Measurements from ENCODE around the gene OTOG. TPM values are rescaled to one million over a fixed set of nuclear protein-coding genes. Genes with fewer than 3 reads are reported as not detected.

OTOG gene, protein sequence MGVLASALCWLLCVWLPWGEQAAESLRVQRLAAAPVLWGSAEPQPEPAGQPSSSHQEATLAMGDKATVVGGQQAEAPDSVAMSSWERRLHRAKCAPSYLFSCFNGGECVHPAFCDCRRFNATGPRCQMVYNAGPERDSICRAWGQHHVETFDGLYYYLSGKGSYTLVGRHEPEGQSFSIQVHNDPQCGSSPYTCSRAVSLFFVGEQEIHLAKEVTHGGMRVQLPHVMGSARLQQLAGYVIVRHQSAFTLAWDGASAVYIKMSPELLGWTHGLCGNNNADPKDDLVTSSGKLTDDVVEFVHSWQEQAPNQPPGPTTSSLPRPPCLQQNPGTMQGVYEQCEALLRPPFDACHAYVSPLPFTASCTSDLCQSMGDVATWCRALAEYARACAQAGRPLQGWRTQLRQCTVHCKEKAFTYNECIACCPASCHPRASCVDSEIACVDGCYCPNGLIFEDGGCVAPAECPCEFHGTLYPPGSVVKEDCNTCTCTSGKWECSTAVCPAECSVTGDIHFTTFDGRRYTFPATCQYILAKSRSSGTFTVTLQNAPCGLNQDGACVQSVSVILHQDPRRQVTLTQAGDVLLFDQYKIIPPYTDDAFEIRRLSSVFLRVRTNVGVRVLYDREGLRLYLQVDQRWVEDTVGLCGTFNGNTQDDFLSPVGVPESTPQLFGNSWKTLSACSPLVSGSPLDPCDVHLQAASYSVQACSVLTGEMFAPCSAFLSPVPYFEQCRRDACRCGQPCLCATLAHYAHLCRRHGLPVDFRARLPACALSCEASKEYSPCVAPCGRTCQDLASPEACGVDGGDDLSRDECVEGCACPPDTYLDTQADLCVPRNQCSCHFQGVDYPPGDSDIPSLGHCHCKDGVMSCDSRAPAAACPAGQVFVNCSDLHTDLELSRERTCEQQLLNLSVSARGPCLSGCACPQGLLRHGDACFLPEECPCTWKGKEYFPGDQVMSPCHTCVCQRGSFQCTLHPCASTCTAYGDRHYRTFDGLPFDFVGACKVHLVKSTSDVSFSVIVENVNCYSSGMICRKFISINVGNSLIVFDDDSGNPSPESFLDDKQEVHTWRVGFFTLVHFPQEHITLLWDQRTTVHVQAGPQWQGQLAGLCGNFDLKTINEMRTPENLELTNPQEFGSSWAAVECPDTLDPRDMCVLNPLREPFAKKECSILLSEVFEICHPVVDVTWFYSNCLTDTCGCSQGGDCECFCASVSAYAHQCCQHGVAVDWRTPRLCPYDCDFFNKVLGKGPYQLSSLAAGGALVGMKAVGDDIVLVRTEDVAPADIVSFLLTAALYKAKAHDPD (N-terminal part only)
- not detected in 2 replicates for total RNA-seq (ENCODE audit: low replicate concordance)

DNA sequence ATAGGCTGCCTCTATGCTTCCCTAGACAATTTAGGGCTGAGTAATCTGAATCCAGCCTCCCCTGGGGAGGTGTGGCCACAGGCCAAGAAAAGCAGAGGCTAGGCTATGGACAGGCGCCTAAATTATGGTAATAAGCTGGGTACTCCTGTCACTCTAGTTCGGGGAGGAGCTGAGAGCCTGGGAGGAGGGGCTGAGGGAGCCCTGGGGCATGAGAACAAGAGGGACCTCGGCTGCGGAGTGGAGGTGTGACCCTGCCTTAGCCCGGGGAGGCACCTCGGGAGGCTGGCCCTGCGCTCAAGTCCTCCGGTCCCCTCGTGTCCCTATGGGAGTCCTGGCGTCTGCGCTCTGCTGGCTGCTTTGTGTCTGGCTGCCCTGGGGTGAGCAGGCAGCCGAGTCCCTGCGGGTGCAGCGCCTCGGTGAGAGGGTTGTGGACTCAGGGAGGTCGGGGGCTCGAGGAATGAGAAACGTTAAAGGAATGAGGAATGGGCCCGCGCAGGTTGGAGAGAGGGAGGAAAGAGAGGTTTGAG is at the start of gene OTOG:
OTOG (plus strand) TSS at position 209 of the 527 bp plus-strand sequence; CDS start at position 323, 114 bp downstream.
- no peak for DNase-seq (ENCODE audit: low read depth)
- H3K4me3 ChIP-seq (ENCODE audit: low read depth, low read length), result no peak within 1 kb of the TSS
- TF ChIP-seq, protein P1, sequence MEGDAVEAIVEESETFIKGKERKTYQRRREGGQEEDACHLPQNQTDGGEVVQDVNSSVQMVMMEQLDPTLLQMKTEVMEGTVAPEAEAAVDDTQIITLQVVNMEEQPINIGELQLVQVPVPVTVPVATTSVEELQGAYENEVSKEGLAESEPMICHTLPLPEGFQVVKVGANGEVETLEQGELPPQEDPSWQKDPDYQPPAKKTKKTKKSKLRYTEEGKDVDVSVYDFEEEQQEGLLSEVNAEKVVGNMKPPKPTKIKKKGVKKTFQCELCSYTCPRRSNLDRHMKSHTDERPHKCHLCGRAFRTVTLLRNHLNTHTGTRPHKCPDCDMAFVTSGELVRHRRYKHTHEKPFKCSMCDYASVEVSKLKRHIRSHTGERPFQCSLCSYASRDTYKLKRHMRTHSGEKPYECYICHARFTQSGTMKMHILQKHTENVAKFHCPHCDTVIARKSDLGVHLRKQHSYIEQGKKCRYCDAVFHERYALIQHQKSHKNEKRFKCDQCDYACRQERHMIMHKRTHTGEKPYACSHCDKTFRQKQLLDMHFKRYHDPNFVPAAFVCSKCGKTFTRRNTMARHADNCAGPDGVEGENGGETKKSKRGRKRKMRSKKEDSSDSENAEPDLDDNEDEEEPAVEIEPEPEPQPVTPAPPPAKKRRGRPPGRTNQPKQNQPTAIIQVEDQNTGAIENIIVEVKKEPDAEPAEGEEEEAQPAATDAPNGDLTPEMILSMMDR (IDR thresholded peaks at IDR 0.05; ENCODE audit: insufficient read depth, low read length), result no peak

DNA sequence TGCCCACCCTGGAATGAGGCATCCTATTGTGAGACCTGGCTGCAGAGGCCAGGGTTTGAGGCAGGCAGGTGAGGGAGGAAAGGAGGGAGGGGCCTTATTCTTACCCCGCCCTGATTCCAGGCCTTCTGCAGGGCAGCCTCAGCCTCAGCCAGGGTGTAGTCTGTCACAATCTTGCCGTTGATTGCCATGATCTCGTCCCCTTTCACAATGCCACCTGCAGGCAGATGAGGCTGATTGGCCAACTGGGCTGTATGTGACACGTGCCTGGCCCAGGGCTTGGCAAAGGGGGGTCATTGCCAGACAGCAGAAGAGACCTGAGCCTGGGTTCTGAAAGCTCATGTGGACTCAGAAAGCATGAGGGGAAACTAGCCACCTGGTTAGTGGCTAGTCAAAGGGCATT is 49.0 kb upstream of the OTOG start:
- DNase-seq (ENCODE audit: low read depth), result no peak
- TF ChIP-seq, protein P1 (IDR thresholded peaks at IDR 0.05; ENCODE audit: insufficient read depth, low read length), result no peak
- H3K4me3 ChIP-seq (ENCODE audit: low read depth, low read length), result no peak overlapping the region

DNA sequence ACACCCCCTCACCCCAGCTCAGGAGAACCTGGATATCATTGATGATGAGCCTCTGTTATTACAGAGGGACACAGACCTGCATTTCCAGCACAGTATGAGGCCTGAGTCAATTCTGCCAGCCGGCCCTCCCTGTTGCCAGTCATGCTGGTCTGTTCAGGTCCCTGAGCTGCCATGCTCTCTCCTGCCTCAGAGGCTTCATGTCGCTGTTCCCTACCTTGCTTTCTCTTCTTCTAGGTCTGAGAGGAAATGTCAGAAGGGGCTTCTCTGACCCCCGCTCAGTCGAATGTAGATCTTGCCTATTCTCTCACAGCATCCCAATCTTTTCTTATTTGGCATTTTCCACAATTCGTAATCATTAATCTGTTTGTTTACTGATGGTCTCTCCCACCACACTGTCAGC is 48.6 kb upstream of the OTOG start:
- DNase-seq (ENCODE audit: low read depth), result no peak
- TF ChIP-seq, protein P1 (IDR thresholded peaks at IDR 0.05; ENCODE audit: insufficient read depth, low read length), result peak; percentile 13
- no peak overlapping the region for H3K4me3 ChIP-seq (ENCODE audit: low read depth, low read length)

DNA sequence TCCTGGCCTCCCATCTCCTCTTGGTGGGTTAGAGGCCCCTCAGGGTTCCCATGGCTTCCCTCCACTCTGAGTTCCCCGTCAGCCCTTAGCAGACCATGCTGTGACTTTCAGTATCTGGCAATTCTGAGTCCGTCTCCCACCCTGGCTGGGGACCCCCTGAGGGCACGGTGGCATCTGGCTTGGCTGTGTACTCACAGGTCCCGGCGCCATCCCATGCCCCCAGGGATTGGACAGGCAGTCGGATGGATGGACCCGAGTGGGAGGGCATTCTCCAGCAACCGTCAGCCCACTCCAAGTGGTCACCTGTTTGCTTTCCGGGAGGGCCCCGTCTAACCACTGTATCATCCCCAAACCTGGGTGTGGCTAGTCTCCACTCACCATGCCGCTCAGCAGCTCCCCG is 46.4 kb upstream of the OTOG start:
- no peak for DNase-seq (ENCODE audit: low read depth)
- TF ChIP-seq, protein P1 (IDR thresholded peaks at IDR 0.05; ENCODE audit: insufficient read depth, low read length), result no peak
- no peak overlapping the region for H3K4me3 ChIP-seq (ENCODE audit: low read depth, low read length)

DNA sequence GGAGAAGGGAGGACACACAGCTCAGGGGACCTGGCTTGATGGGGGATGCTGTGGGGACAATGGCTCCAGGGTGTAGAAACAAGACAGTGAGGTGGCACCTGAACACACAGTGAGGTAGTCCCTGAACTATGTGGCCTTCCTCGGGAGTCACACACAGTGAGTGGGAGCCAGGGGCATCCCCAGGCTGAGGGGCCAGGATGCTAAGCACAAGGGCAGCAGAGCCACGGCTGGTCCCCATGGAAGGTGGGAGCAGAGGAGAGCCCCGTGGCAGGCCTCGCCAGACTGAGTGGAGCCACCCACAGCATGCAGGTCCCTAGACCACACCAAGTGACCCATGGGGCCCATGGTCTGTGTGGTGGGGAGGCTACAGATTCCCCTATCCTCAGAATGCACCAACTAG is 44.4 kb upstream of the OTOG start:
- TF ChIP-seq, protein P1 (IDR thresholded peaks at IDR 0.05; ENCODE audit: insufficient read depth, low read length), result no peak
- H3K4me3 ChIP-seq (ENCODE audit: low read depth, low read length), result no peak overlapping the region
- no peak for DNase-seq (ENCODE audit: low read depth)
